ENCODE results near the gene ANGEL2.

ANGEL2 gene

DNA sequence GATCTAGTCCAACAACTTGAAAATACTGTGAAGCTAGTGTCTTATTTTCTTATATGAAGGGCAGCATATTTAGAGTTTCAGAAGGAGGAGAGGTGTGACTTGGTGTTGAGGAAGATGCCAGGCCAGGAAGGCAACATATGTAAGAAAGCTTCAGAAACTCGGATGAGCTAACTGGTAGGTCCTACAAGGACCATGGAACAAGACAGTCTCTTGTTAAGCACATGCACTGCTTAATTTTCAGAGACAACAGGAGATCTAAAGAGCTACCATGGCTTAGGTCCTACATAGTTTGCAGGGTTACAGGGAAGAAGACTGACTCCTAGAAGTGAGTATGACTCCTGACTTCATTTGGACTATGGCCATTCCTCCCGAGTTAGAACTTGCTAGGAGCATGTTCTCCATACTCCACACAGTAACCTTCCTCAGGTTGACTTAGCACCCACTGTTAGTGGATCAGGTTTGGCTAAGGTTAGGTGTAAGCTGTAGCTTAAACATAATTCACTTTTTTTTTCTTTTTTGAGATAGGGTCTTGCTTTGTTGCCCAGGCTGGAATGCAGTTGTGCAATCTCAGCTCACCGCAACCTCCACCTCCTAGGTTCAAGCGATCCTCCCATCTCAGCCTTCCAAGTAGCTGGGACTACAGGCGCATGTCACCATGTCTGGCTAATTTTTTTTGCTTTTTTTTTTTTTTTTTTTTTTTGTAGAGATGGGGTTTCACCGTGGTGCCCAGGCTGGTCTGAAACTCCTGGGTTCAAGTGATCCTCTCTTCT, 31.0 kb downstream of the ANGEL2 start:
- no peak for DNase-seq (ENCODE audit: extremely low read depth, low read depth)

DNA sequence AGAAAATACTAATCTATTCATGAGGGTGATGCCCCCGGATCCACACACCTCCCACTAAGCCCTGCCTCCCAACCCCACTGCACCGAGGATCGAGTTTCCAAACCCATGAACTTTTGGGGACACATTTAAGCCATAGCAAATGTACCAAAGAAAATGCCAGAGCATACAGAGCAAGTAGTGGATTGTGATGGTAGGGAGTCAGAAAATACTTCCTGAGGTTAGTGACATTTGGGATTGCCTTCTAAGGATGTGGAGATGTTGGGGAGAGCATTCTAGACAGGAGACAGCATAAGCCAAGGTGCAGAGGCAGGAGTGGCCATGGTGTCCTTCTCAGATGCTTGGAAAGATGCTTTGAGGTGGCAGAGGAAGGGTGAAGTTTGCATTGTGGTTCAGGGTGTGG, 32.2 kb downstream of the ANGEL2 start:
- TF ChIP-seq, protein P1, sequence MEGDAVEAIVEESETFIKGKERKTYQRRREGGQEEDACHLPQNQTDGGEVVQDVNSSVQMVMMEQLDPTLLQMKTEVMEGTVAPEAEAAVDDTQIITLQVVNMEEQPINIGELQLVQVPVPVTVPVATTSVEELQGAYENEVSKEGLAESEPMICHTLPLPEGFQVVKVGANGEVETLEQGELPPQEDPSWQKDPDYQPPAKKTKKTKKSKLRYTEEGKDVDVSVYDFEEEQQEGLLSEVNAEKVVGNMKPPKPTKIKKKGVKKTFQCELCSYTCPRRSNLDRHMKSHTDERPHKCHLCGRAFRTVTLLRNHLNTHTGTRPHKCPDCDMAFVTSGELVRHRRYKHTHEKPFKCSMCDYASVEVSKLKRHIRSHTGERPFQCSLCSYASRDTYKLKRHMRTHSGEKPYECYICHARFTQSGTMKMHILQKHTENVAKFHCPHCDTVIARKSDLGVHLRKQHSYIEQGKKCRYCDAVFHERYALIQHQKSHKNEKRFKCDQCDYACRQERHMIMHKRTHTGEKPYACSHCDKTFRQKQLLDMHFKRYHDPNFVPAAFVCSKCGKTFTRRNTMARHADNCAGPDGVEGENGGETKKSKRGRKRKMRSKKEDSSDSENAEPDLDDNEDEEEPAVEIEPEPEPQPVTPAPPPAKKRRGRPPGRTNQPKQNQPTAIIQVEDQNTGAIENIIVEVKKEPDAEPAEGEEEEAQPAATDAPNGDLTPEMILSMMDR (IDR thresholded peaks at IDR 0.05; ENCODE audit: low read depth, low read length): no peak
- no peak for DNase-seq (ENCODE audit: extremely low read depth, low read depth)

More for the DNA sequence above, 31.0 kb downstream of the ANGEL2 start:
- TF ChIP-seq, protein P1 (IDR thresholded peaks at IDR 0.05; ENCODE audit: low read depth, low read length): no peak

DNA sequence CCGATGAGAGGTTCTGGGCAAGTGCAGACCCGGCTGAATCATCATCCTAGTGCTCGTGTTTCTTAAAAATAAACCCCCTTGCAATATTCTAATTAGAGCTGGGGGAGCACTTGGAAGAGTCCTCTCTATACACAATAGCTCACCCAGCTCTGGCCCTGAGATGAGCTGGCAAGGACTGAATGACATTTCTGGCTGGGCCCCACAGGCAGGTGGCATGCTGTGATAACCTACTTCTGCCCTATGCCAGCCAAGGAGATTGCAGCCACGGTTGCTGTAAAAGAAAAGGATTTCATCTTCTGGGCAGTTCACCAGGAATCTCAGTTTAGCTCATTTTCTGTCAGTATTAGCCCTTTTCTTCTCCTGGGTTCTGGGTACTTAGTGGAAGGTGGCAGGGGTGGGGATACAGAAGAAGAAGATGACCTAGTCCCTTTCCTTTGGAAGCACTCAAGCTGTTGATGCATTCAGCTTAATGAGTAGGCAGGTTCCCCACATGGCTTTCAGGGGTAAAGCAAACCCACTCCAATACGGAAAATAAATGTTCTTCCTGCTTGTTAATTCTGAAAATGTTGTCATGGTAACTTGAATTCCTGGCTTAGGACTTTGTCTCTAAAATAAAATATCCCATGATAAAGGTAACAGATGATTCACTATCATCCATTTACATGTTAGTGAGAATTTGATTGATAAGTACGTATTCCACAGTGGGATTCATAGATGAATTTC, 33.1 kb downstream of the ANGEL2 start:
- TF ChIP-seq, protein P1 (IDR thresholded peaks at IDR 0.05; ENCODE audit: low read depth, low read length): no peak
- no peak for DNase-seq (ENCODE audit: extremely low read depth, low read depth)

DNA sequence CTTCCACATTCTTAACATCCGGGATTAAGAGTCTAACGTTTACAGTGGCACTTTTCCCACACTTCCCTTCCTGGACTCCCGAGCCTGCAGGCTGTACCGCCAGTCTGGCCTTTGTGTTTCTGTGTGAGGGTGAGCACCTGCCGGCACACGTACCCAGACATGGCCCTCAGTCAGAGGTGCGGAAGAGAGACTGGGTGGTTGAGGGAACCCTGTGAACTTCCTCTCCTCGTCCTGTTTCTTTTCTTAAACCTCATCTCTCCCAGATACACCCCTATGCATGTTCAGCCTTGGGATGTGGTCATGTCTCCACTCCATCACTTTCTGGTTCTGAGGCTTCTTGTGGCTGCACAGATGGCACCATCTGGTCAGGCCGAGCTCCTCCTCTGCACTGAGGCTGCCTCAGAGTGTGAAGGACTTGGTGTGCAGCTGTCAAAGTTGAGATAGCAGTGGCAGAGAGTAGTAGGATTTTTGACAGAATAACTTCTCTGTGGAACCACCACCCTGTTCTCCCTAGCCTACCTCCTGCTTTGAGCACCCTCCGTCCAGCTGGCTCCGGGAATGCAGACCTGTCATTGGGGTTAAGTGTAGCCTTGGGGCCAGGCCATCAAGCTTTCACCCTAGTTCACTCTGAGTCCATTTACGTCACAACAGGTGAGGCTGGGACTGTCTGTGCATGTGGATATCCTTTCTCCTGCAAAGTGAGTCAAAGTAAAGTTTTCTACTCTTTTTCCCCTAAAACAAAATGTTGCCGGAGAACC, 33.9 kb downstream of the ANGEL2 start:
- no peak for DNase-seq (ENCODE audit: extremely low read depth, low read depth)
- TF ChIP-seq, protein P1 (IDR thresholded peaks at IDR 0.05; ENCODE audit: low read depth, low read length): no peak

DNA sequence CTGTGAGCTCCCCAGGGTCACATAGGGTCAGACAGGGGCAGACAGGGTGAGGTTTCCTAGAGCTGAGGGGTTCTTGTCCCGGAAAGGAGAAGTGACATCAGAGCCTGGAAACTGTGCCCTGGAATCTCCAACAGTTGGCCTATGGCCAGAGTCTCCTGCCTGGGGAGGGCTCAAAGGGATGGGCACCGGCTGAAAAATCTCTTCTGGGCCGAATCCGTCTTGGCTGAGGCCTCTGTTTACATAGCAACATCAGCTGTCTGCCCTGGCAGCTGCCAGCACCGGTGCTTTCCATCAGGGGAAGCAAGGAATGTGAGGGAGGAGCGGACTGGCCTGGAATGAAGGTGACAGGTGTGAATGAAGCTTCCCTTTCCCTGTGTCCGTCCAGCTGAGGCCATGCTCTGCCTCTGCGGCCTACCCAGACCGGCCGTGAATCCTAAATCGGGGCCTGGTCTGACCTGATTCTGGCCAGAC, 34.6 kb downstream of the ANGEL2 start:
- TF ChIP-seq, protein P1 (IDR thresholded peaks at IDR 0.05; ENCODE audit: low read depth, low read length): no peak
- DNase-seq (ENCODE audit: extremely low read depth, low read depth): no peak

DNA sequence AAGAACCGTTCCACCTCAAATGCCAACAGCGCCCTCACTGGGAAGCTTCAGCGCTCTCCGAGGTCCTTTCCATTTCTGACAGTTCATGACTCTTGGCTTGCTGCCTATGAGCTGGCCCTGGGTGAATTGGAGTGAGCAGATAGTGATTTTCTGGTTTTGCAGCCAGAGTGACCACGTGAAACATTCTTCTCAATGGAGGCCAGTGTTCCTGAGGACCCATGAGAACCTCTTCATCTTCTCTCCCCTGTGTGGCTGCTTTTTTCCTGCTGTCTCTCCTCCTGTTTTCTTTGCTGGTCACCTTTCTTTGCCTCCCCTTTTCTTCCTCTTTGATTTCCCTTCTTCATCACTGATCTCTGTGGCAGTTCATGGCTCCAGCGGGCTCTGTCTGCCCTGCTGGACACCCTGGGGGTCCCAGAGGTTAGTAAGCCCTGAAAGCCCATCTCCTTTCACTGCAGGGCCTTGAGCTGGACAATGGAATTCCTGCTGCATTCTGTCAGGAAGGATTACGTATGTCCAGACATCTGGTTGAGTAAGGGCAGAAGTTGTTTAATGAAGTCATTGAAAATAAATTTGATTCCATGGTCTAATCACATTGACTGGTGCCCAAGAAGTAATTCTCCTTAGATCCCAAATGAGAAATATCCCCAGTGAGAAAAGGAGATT, 35.4 kb downstream of the ANGEL2 start:
- TF ChIP-seq, protein P1 (IDR thresholded peaks at IDR 0.05; ENCODE audit: low read depth, low read length): no peak
- DNase-seq (ENCODE audit: extremely low read depth, low read depth): no peak
